Myocyte (in vitro differentiated cells): ENCODE measurements around the gene MLC1. TPM values are rescaled to one million over a fixed set of nuclear protein-coding genes. Genes with fewer than 3 reads are reported as not detected.
"Not testable (repeated sequence)": the region's sequence is repeated elsewhere in the genome, so short reads cannot be mapped to it uniquely, and the experiment has no call there.

Experiments used
- DNase-seq: peaks from one replicate; pipeline ENCODE4 v3.0.0-alpha.2; 2012; ENCODE audit warnings: low read depth
- total RNA-seq: library from RNA; depleted of rRNA; stranded (reverse); fragments of >200 nt; gene quantifications from 2 replicates; pipeline ENCODE4 v1.2.3, GENCODE V29; 2014

Gene MLC1
- total RNA-seq, 1 donor from 2014 or later: not detected

GRCh38 chr22:50104141-50104544, 18.9 kb upstream of the MLC1 start:
- no peak for DNase-seq

GRCh38 chr22:50102946-50103345, 17.7 kb upstream of the MLC1 start:
- DNase-seq: no peak

DNA sequence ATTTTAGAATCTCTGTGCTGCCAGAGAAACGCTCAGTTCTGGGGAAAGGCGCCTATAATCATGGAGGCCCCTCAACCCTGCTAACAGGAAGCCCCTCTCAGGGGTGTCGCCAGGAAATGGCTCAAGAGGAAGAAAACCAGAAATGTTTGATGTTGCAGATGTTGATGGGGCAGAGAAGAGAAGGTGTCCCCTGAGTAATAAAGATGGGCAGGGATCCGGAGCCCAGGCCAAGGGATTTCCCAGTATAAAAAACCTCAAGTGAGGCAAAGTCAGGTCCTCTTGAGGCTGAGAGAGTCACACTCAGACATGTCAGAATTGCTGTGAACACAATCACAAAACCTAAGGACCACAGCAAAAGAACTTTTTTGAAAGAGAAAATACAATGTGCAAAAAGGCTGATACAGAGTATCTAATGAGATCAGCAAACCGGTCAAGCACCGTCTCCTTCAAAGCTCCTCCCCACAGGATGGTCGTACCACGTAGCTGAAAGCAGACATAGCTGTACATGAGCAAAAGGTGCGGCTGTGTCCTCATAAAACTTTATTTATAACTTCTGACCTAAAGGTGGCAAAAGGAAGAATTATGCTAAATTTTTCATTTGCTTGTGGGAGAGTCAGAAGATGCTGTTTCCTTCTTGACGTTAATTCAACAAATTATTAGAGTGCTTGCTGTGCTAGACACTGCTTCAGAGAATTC, 16.8 kb upstream of the MLC1 start:
- DNase-seq: no peak

GRCh38 chr22:50098052-50098451, 12.8 kb upstream of the MLC1 start:
- DNase-seq: no peak

GRCh38 chr22:50092342-50092741, 7.1 kb upstream of the MLC1 start:
- DNase-seq: no peak

DNA sequence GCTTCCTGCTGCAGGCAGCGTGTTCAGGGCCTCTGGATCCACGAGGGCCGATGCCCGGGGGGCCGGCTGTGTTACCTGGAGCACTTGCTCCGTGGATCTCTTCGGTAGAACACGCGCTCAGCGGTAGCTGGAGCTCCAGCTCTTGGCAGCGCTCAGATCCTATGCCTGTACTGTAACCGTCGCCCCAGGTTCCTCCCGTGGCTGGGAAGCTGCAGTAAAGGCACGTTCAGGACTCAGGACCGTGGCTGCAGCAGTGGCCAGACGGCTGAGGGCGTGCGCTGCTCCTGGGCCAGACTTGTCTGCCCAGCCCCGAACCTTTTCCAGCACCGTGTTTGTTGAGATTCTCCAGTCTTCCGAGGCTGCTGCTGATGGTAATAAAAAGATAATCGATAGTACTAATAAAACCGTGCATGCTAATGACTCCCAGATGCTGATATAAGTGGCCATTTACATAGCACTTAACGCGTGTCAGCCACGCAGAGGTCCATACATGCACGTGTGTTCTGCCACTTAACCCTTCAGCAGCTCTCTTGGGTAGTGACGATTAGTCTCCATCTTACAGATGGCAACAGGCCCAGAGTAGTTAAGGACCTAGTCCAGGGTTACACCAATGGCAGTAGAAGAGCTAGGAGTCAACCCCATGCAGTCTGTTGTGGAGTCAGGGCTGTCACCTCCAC, 6.0 kb upstream of the MLC1 start:
- DNase-seq: no peak

DNA sequence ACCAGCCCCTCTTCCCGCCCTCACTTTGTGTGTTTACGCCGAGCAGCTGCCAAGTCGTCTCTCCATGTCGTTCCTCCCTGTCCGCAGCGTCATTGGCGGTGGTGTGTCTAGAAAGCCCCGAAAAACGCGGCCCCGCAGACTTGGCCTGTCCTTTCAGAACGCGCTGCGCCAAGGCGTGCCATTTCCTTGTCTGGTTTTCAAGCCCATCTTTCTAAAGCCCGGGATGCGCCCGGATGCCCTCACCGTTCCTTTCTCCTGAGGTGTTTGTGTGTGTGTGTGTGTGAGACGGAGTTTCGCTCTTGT, 5.1 kb upstream of the MLC1 start:
- no peak for DNase-seq

GRCh38 chr22:50089682-50090411, 4.6 kb upstream of the MLC1 start, which contains the start of gene MOV10L1:
MOV10L1 (plus strand) TSS chr22:50090006; CDS start chr22:50090089, 83 bp downstream.
- no peak for DNase-seq

DNA sequence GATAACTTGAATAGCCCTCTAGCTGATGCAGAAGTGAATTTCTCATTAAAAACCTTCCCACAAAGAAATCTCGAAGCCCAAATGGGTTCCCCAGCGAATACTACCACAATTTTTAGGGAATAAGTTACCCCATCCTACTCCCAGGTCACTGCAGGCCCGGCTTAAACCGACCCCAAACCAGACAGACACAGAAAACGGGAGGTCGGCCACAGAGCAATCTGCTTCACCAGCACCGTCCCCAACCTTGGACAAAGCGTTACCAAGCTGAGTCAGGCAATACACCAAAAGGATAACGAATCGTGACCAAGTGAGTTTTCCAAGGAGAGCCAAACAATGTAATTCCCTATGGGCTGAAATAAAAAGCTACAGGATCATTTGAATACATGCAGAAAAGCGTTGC, 4.0 kb upstream of the MLC1 start:
- DNase-seq: no peak

DNA sequence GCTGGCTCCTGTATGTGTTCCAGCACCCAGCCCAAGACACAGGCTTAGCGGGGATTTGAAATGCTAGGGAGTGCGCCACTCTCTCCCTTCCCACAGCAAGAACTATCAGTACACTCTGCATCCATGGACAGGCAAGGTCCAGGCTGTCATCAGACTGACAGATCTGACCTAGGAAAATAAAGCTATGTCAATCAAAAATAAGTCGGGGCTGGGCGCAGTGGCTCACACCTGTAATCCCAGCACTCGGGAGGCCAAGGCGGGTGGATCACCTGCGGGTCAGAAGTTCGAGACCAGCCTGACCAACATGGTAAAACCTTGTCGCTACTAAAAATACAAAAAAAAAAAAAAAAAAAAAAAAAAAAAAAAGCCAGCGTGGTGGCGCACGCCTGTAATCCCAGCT, 2.9 kb upstream of the MLC1 start:
- no peak for DNase-seq

DNA sequence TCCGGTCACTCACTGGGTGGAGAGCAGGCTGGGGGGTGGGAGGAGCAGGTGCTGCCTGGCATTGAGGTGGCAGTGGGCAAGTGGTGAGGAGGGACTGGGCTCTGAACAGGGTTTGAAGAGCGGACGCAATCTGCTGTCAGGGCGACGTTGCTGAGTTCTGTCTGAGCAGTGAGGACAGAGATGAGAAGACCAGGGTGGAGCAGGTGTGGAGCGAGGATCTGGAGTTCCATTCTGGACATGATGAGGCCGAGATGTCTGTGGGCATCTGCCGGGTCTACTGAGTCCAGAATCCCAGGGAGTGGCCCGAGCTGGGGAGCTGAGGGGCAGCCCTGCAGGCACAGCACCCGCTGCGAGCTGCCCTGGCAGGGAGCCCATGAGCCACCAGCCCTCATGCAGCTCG, 2.4 kb upstream of the MLC1 start:
- no peak for DNase-seq

DNA sequence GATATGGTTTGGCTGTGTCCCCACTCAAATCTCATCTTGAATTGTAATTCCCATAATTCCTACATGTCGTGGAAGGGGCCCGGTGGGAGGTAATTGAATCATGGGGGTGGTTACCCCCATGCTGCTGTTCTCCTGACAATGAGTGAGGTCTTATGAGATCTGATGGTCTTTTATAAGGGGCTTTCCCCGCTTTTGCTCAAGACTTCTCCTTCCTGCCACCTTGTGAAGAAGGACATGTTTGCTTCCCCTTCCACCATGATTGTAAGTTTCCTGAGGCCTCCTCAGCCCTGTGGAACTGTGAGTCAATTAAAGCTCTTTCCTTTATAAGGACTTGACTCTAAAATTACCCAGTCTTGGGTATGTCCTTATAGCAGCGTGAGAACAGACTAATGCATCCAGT, 1.7 kb upstream of the MLC1 start:
- DNase-seq: not testable (repeated sequence)

GRCh38 chr22:50086526-50086925, 1.3 kb upstream of the MLC1 start:
- no peak for DNase-seq

DNA sequence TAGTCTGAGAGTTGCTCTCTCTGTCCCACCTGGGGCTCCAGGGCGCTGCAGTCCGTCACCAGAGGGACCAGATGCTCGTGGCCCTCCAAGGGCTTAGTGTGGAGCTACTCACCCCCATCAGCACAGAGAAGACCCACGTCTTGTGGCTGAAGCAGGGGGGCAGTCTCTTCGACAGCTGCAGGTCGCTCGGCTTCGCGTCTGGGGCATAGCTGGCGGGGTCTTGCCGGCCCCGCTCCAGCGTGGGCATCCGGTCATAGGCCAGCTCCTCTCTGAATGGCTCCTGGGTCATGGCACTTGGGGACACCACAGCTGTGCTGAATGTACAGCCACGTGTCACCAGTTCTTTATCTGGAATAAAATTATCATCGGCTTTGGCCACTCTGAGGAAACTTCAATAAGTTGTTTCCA, 608 bp downstream of the MLC1 start:
- no peak for DNase-seq

DNA sequence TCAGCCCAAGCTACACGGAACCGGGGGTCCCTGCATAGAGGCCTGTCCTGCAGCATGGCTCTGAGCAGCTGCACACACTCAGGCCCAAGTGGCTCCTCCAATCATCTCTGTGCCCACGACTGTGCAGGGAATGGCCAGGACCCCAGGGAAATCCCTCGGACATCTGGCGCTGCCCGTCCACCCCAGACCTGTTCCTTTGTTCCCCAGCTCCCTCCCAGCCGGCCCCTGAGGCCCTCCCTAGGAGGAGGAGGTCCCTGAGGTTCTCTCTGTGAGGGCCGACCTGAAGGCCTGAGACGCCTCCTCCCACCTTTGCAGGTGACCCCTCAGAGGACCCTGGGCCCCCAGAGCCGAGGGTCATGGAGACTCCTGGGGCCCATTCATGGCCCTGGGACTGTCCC, 1.1 kb downstream of the MLC1 start:
- no peak for DNase-seq

DNA sequence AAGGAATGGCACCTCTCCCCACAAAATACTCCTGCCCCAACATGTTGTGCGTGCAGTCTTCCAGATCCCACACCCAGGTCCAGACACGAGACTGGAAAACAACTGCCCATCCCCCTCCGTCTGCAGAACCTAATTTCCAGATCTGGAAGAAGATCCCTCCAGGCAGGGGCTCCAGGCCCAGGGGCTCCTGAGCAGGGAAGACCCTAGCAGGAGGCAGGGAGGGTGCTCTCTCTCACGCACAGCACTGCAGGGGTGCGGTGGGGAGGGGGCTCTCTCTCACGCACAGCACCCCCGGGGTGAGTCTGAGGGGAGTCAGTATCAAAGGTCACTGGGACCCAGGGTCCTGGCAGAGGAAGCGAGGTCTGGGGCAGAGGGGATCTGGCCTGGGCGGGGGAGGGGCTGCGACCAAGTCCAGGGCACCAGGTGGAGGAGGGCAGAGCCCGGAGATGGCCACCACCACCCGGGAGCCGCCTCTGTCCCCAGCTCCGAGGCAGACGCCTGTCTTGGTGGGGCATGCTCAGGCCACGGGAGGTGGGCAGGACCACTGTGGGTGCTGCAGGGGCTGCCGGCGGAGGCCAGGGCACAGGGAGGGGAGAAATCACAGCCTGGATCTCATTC, 1.7 kb downstream of the MLC1 start:
- DNase-seq: no peak

DNA sequence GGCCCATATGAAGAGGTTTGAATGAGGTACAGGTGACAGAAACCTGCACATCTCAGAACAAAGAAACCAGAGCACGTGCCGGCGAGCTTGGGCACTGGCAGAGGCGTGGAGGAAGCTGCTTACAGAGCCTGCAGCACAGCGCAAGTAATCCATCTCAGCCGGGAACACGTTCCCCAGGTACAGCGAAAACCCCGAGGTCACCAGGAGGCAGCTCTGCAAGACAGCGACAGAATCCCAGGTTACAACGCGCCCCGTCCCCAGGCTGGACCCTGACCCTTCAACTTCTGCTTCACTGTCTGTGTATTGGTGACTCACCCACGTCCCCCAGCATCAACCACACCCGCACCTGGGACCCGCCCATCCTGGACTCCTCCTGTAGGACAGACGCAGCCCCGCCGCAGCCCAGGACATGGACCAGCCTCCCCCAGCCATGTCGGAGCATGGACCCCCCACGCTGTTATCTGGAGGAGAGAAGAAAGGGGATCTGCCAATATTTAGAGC, 2.2 kb downstream of the MLC1 start:
- DNase-seq: no peak

DNA sequence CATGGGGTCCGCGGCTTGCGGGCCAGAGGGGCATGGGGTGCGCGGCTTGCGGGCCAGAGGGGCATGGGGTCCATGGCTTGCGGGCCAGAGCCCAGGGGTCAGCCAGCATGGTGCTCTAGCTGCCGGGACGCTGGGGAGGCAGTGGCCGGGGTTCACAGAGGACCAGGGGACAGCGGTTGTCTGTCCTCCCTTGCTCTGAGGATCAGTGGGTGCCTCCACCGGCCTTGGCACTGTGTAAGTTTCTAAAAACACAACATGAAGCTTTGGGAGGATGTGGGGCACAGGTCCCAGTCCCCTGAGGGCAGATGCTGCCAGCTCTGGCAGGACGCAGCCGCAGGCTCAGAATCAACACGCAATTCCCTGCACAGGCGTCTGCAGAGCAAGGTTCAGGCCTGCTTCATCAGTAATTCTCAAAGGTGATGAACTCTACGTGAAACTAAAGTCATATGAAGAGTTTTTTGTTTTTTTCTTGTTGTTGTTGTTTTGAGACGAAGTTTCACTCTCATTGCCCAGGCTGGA, 3.0 kb downstream of the MLC1 start:
- no peak for DNase-seq

- no peak for DNase-seq
Measured at GRCh38 chr22:50081426-50082196, 3.6 kb downstream of the MLC1 start.

DNA sequence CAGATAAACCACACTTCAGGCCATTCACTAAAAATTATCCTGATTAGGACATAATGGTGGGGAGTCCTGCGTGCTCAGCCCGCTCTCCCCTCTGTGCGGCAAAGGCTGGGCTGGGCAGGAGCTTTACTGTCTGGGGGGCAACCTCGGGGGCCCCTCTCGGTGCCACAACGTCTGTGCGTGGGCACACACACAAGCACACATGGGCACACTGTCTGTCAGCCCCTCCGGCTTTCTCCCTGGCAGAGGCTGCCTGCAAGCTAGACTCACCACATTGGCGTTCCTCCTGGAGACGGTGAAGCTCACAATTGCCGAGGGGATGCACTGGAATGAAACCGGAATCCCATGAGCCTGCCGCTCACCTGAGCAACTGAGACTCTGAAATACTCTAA, 5.2 kb downstream of the MLC1 start:
- no peak for DNase-seq

- DNase-seq: no peak
Measured at GRCh38 chr22:50078761-50079160, 6.5 kb downstream of the MLC1 start.
